ENCODE measurements around the gene RNASE9.

- TF ChIP-seq POLR2A (IDR thresholded peaks at IDR 0.05) = no peak
- TF ChIP-seq CTCF (IDR thresholded peaks at IDR 0.05) = no peak
Observed at GRCh38 chr14:20580242-20580641, 19.4 kb upstream of the RNASE9 start.

All from Peyer's patch (tissue), 4 donors.